Subcutaneous abdominal adipose tissue (tissue), 5 donors: ENCODE measurements around the gene CASP7.
"Not testable (repeated sequence)": the region's sequence is repeated elsewhere in the genome, so short reads cannot be mapped to it uniquely, and the experiment has no call there.

ENCODE experiments used
- H3K27ac ChIP-seq: one replicate; pipeline ENCODE4 v1.7.0; 2013; ENCODE audit warnings: low read depth, mild to moderate bottlenecking, inconsistent platforms, low read length, moderate library complexity
- H3K27me3 ChIP-seq, 5 donors: one replicate each; pipeline ENCODE4 v1.7.0; 2013; ENCODE audit warnings: low read length in 5 of 5, inconsistent platforms in 1 of 5; ENCODE audit not compliant: control insufficient read depth in 5 of 5, insufficient read depth in 4 of 5
- H3K36me3 ChIP-seq, 5 donors: one replicate each; pipeline ENCODE4 v1.7.0; 2013; ENCODE audit warnings: low read length in 5 of 5; ENCODE audit not compliant: control insufficient read depth in 5 of 5, insufficient read depth in 5 of 5
- H3K4me1 ChIP-seq, 5 donors: one replicate each; pipeline ENCODE4 v1.7.0; 2013; ENCODE audit warnings: low read length in 5 of 5, mild to moderate bottlenecking in 3 of 5, moderate library complexity in 1 of 5; ENCODE audit not compliant: control insufficient read depth in 5 of 5, insufficient read depth in 5 of 5
- H3K4me3 ChIP-seq, 5 donors: one replicate each; pipeline ENCODE4 v1.7.0; 2013; ENCODE audit warnings: low read length in 5 of 5, low read depth in 1 of 5
- H3K9ac ChIP-seq, 5 donors: one replicate each; pipeline ENCODE4 v1.7.0; 2013; ENCODE audit warnings: low read length in 5 of 5, mild to moderate bottlenecking in 4 of 5, moderate library complexity in 3 of 5
- H3K9me3 ChIP-seq, 5 donors: one replicate each; pipeline ENCODE4 v1.7.0; 2013; ENCODE audit warnings: low read length in 5 of 5; ENCODE audit not compliant: control insufficient read depth in 5 of 5
- donor health status: healthy.
- donor health status: healthy.
- donor health status: healthy.
- donor health status: healthy.
- donor health status: healthy.

Gene CASP7

DNA sequence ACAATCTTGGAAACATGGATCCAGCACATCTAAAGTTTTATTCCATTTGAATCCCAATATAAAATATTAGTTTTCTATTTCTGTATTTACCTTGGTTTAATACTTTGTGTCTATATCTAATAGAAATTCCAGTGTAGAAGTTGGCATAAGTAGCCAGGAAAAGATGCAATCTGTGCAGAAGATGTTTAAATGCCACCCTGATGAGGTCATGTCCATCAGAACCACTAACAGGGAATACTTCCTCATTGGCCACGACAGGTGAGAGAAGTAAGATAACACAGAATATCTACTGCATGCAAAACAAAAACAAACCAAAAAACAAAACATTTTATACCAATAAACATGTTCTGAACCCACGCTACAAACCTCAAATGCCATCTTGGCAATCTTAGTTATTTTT is 87.5 kb downstream of the CASP7 start:
- Histone ChIP-seq H3K27me3 (peaks cover 0 to 5% (median 0%) of the 10 kb centered on the region in 5 donors), H3K4me3 (no peak overlapping the region), H3K9ac (no peak overlapping the region), H3K27ac (no peak overlapping the region), H3K36me3 (no peaks in the 10 kb centered on the region), H3K9me3 (peaks cover 0 to 7% (median 2%) of the 10 kb centered on the region in 5 donors), H3K4me1 (no peaks in the 10 kb centered on the region)

GRCh38 chr10:113770346-113770745 is 90.6 kb downstream of the CASP7 start:
- no peaks in the 10 kb centered on the region for H3K36me3 ChIP-seq

DNA sequence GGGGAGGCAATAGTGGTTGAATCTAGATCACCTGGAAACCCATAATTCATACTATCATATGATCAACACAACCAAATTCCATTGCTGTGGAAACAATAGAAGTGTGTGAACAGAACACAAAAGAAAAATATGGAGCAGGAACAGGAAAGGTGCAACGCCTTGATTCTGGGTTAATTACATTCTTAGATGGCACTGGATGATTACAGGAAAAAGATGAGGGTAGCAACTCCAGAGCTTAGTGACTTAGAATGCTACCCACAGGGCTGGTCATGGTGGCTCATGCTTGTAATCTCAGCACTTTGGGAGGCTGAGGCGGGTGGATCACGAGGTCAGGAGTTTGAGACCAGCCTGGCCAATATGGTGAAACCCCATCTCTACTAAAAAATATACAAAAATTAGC is 91.4 kb downstream of the CASP7 start:
- not testable (repeated sequence) for H3K9ac ChIP-seq, H3K27me3 ChIP-seq, H3K4me1 ChIP-seq, H3K27ac ChIP-seq, H3K4me3 ChIP-seq, H3K36me3 ChIP-seq, H3K9me3 ChIP-seq

More at GRCh38 chr10:113770346-113770745, 90.6 kb downstream of the CASP7 start:
- no peak overlapping the region for H3K9ac ChIP-seq
- H3K27me3 ChIP-seq, result peaks cover 0 to 5% (median 0%) of the 10 kb centered on the region in 5 donors
- no peaks in the 10 kb centered on the region for H3K4me1 ChIP-seq
- H3K4me3 ChIP-seq, result no peak overlapping the region
- H3K9me3 ChIP-seq, result no peaks in the 10 kb centered on the region
- H3K27ac ChIP-seq, result no peak overlapping the region

DNA sequence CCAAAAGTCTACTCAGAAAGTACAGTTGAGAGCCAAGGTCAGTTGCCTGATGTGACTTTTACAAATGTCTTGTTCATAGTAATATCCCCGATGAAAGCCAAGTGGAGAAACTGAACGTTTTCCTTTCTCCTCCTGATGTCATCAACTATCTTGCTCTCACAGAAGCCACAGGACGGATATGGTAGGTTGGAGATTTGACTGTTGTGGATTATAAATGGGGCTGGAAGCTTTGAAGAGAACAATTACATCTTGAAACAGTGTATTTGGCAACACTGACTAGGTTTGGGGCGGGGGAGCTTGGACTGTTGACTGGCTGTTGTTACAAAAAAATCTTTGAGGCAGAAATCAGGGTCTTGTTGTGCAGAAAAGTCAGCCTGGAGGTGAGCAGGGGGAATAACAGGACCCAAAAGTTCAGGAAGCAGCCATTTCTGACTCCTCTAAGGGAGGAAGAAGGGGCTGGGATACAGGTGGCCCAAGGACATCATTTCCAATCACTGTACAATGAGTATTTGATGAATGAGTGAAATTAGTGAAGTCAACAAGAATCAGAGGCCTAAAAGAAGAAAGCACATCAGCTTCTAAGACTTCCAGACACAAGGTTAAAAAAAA is 96.1 kb downstream of the CASP7 start:
- Histone ChIP-seq H3K36me3 (no peaks in the 10 kb centered on the region), H3K27ac (no peak overlapping the region), H3K27me3 (no peaks in the 10 kb centered on the region), H3K4me1 (no peaks in the 10 kb centered on the region), H3K9me3 (no peaks in the 10 kb centered on the region), H3K9ac (no peak overlapping the region), H3K4me3 (no peak overlapping the region)

GRCh38 chr10:113776553-113776952 is 96.8 kb downstream of the CASP7 start:
- no peak overlapping the region for H3K9ac ChIP-seq
- H3K9me3 ChIP-seq, result no peaks in the 10 kb centered on the region
- no peaks in the 10 kb centered on the region for H3K27me3 ChIP-seq
- no peaks in the 10 kb centered on the region for H3K36me3 ChIP-seq
- H3K4me3 ChIP-seq, result no peak overlapping the region
- H3K27ac ChIP-seq, result no peak overlapping the region
- no peaks in the 10 kb centered on the region for H3K4me1 ChIP-seq
